ENCODE data around the gene DYSF. TPM values are rescaled to one million over a fixed set of nuclear protein-coding genes. Genes with fewer than 3 reads are reported as not detected.
A peak's percentile ranks its signal among the peaks of the same experiment; 100 is the strongest.

DYSF gene
- total RNA-seq, 1 donor from 2014 or later: 49.2 TPM

DNA sequence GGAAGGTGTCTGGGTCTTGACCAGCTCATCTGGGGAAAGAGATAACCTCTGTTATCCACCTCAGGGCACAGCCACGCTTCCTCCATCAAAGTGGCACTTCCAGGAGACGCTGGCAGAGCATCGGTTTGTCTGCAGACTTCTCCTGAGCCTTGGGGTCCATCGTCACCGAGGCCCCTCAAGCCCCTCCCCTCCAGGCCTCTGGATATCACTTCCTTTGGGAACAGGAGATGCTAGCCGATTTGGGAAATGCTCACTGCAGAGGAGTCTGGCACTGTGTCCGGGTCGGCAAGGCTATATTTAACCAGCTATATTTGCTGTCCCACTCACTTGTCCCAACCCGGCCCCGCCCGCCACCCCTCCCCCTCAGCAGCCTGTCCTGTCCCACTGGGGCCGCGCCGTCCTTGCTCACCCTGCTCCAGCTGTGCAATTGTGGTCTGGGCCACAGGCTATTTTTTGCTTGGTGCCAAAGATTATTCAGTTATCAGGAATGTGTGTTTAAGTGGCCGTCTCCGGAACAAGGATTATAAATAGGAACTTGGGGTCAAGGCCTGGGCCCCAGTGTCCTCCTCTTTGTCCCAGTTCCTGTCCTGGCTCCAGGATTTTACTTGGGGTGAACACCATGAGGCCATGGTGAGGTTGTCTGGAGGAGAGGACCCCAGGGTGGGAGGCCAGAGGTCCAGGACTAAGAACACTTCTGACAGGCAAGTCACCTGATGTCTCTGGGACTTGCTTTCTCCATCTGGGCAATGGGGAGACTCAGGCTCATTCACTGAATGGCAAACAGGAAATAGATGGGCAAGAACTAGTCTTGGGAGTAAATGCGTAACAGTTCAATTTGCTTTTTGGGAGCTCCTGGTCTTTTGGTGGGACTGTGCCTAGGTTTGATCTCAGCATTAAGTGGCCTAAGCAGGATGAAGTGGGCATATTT, 263.6 kb downstream of the DYSF start:
- intact Hi-C loops (cut with micrococcal nuclease): no loop called here

DNA sequence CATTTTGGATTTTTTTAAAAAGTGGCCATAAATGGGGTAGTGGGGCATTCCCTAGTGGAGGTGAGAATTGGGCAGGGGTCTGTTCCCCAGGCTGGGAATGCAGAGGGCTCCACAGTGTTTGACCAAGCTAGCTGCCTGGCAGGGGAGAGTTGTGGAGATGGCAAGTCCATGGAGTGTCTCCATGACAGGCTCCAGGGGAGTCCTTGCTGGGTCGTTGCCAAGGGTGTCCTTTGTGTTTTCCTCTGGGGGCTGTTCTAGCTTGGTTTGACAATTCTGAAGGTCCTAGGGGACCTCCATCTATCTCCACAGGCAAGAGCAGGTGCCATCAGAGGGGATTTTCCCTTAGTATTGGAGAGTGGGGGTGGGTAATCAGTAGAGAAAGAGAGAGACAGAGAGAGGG, 265.3 kb downstream of the DYSF start:
- DNase-seq (no peak), ATAC-seq (no peak)
- intact Hi-C loops (cut with micrococcal nuclease): no loop called here

More for the DNA sequence above, 263.6 kb downstream of the DYSF start:
- ATAC-seq (peak; percentile 95), DNase-seq (peak; percentile 95)

DNA sequence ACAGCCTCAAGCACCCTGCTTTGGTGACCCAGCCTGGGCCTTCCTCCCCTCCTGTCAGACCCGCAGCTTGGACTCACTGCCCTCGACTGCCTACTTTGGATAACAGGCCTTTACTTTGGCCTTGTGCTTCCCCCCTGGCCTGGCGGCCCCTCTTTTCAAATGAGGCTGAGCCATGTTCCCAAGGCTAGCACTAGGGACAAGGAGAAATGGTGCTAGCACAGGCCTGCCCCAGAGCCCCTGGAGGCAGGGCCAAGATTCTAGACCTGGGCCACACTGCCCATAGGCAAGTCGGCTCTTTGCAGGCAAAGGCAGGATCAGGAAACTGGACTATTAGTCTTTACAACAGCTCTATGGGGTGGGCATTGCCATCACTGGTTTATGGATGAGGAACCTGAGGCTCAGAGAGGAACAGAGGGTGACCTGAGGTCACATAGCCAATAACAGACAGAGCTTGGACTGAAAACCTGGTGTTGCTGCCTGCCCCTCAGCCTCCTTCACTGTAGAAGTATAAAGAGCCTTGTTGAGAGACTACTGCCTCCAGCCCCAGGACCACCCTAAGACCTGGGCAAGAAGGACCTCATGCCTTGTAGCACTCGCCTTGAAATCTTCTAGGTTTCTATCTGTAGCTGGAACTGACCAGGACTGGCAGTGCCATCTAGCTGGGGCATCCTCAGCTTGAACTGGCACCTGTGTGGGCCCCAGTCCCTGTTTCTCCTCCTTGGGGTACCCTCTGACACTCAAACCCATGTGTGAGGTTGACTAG, 266.3 kb downstream of the DYSF start:
- intact Hi-C loops (cut with micrococcal nuclease): no loop called here
- ATAC-seq (no peak), DNase-seq (no peak)

DNA sequence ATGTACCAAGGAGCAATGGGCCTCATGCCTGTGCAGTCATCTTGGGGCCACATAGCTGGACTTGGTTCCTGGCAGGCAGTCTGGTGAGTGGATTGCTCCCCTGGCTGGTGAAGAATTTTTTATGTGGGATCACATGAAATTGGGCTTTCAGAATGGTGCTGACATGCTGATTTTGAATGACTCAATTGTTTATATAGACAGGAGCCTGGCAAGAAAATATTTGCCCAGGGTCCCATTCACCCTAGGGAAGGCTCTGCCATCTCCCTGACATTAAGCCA, 266.9 kb downstream of the DYSF start:
- intact Hi-C loops (cut with micrococcal nuclease): no loop called here
- DNase-seq (no peak), ATAC-seq (no peak)

DNA sequence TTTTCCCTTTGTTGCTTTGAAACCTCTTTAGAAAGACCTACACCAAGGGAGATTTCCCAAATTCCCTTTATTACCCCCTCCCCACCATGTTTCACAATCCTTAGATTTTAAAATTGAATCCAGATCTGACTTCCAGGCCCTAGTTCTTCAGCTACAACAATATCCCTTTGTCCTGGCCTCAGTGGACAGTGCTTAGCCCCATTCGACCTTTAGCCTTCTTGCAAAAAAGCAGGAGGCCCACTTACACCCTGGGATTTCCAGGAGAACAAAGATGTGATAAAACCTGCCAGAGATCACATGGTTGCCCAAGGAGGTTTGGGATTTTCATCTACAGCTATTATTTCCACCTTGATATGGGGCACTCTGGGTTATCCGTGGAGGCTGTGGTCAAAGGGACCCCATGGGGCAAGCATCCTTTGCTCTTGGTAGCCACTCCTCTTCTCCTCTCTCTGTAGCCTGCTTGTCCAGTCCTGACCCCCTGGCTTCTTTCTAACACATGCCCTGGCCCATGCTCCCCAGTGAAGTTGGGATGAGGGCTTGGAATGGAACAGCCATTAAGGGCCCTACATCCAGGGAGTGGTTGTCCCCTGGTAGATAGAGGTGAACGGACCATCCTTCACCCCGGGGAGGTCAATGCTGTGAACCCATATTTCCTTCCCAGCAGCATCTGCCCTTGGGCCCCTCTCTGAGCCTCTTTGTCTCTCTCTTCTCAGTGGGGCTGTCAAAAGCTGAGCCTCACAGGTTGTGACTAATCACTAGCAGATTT, 267.4 kb downstream of the DYSF start:
- ATAC-seq: no peak
- DNase-seq: no peak
- intact Hi-C loops (cut with micrococcal nuclease): no loop called here

DNA sequence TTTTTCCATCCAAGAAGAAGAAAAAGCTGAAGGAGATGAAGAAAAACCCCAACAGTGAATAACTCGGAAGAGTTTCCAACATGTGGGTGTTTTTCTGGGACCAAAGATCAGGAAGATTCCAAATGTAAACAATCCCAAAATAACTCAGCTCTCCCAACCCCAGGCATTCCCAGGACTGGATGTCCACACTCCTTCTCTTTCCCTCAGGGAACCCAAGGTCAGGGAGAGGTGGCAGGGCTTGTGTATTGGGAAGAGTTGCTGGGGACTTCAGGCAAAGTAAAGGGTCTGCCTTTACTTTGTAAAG, 268.0 kb downstream of the DYSF start:
- intact Hi-C loops (cut with micrococcal nuclease): no loop called here
- no peak for DNase-seq
- ATAC-seq: peak; percentile 20

DNA sequence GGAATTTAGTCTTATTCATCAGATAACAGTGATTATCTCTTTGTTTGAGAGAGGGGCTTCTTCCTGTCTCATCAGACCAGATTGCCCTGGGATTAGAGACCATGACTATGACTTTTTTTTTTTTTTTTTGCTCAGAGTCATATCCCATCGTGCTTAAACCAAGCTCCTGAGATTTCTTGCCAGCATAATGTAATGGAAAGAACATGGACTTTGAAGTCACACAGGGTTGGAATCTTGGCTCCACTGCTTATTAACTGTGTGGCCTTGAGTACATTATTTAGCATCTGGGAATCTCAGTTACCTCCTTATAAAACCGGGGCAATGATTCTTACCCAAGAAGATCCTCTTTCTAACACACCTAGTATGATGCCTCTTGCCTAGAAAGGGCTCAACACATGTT, 268.3 kb downstream of the DYSF start:
- ATAC-seq (no peak), DNase-seq (no peak)
- intact Hi-C loops (cut with micrococcal nuclease): no loop called here

DNA sequence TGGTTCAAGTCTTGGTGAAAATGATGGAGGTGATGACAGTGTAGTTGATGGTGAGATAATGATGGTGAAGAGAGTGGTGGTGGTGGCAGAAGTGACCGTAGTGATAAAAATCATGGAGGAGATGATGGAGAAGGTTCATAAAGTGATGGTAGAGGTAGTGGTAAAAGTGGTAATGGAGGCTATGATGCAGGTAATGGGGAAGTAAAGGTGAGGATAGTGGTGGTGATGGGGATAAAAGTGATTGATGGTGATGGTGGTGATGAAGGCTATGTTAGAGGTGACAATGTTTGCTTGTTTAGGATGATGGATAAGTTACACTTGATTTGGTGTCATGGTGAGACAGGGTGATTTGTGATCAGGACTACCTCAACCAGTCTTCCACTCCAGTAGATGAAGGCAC, 268.9 kb downstream of the DYSF start:
- no peak for ATAC-seq
- no peak for DNase-seq
- intact Hi-C loops (cut with micrococcal nuclease): no loop called here

DNA sequence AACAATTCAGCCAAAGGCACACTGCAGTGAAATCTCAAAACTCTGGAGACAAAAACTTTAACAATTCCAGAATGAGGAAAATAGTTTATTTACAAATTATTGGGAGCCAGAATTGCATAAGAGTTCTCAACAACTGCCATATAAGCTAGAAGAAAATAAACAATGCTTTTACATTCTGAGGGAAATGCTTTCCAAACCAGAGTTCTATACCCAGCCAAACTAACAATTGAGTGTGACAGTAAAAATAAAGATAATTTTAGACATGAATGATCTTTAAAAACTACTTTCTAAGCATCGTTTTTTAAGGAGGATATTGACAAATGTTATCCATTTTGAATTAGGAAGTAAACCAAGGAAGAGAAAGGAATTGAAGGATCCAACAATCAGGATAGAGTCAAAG, 271.4 kb downstream of the DYSF start:
- ATAC-seq (no peak), DNase-seq (no peak)
- intact Hi-C loops (cut with micrococcal nuclease): no loop called here

DNA sequence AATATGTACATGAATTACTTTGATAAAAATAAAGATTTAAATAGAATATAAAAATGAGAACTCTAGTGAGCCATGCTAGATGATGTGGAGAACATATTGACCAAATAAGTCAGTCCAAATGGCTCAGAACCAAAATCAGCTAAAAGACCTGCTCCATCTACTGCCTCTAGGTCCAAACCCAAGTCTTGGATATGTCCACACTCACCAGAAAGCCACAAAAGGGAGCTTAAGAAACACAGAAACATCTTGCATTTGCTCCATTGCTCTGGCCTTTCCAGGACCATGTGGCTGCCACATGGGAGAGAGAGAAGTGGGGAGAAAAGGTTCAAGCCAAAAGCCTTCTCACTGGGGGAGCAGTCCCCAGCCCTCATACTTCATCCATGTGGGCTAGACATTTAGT, 272.5 kb downstream of the DYSF start:
- ATAC-seq: no peak
- intact Hi-C loops (cut with micrococcal nuclease): no loop called here
- no peak for DNase-seq

DNA sequence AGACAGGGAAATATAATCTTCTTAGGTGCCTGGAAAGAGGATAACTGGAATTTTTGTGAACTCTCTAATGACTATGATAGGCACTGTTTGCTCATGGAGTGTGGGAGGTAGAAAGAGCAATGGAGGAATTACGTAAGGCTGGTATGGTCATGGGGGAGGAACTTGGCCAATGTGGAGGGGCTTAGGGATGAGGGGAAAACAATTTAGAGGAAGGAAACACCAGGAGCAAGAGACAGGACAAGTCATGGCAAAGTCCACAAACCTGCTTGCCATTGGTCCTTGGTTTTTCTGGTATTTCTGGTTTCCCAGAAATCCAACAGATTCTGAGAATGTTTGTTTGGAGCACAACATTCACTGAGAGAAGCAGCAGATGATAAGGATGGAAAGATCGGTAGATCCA, 274.2 kb downstream of the DYSF start:
- DNase-seq (no peak), ATAC-seq (no peak)
- intact Hi-C loops (cut with micrococcal nuclease): no loop called here

DNA sequence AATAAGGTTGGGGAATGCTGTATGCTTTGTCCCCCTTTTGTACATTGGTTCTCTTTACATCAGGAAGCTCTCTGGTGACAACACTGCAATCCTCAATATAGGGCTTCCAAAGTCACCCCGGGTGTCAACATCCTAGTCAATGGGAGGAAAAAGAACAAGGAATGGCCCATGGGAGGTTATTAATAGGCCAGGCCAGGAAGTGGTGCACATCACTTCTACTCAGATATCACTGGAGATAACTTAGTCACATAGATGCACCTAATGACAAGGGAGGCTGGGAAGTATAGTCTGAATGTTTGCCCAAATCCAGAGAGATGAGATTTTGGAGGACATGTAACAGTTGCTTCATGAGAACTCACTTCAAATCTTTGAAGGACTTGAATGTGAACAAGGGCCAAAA, 274.7 kb downstream of the DYSF start:
- no peak for ATAC-seq
- no peak for DNase-seq
- intact Hi-C loops (cut with micrococcal nuclease): no loop called here

DNA sequence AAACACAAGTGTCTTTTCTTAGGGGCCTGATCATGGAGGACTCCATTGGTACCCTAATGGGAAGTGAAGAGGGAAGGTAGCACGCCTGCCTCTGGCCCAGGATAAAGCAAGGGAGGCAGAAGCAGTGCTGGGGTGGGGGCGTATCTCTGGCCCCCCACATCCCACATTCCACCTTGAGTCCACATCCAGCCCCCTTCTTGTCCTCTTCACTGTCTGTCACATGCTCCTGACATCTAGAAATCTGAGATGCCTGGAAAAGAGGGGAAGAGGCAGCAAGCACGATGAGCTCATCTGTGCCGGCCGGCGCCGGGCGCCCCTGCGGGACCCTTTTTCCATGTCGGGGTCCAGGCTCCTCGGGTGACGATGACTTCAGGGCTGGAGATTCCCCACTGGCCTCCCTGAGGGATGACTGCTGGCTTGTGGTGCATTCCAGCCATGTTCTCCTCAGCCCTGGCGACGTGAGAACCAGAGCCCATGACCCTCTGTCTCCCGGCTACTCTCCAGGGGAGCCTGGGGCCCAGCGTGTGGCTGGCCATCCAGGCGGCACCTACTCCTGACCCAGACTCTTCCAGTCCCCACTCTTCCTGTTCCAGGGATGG, 277.5 kb downstream of the DYSF start:
- no peak for ATAC-seq
- intact Hi-C loops (cut with micrococcal nuclease): no loop called here

DNA sequence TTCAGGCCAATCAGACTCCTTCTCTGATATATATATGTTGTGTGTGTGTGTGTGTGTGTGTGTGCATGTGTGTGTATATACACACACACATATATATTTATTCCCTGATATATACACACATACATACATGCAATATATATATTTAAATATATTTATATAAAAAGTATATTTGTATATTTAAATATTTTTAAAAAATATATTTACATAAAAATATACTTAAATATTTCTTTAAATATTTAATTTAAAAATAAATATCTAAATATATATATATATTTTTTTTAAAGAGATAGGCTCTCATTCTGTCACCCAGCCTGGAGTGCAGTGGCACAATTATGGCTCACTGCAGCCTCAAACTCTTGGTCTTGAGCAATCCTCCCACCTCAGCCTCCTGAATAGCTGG, 281.3 kb downstream of the DYSF start:
- DNase-seq (no peak), ATAC-seq (no peak)
- intact Hi-C loops (cut with micrococcal nuclease): no loop called here

More for the DNA sequence above, 277.5 kb downstream of the DYSF start:
- DNase-seq: no peak

DNA sequence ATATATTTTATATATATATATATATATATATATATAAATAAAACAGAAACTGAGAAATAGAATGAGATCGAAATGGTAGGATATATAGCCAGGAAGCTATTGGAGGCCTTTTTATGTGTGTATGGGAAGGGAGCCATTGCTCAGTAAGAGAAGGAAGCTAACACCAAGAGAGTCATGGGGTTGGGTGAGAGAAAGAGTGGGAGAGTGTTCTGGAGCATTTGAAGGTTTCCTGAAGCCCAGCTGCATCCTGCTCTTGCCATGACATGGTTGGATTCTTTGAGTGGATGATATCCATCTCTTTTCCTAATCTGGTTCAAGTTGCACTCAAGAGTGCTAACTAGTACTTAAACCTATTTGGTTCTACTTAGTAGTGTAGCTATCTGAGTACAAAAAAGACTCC, 282.3 kb downstream of the DYSF start:
- ATAC-seq (no peak), DNase-seq (no peak)
- intact Hi-C loops (cut with micrococcal nuclease): no loop called here

Other genes starting within 250 kb of the DYSF start
- 78.1 TPM for gene PAIP2B, start 226.5 kb upstream of the DYSF start, total RNA-seq
- gene ZNF638, start 121.8 kb upstream of the DYSF start, total RNA-seq: 96.2 TPM